Heart left ventricle (tissue), 16 donors: ENCODE results near the gene CCL17. TPM values are rescaled to one million over a fixed set of nuclear protein-coding genes. Genes with fewer than 3 reads are reported as not detected.

ENCODE experiments used
- ATAC-seq, 4 donors: fragments of 200-7000 bp; cut with Tn5 transposase; one replicate each; pipeline ENCODE4 v1.9.1; 2020 to 2022; ENCODE audit warnings: moderate library complexity in 4 of 4, mild to moderate bottlenecking in 3 of 4, moderate number of reproducible peaks in 1 of 4
- DNase-seq, 5 donors: peaks; one replicate each; pipeline ENCODE4 v3.0.0-alpha.2; 2020
- H3K27ac ChIP-seq, 12 donors: fragments of 200-600 bp; sonication (generic) in 4 of 12; one replicate each; pipeline versions ENCODE4 v1.5.0 to v1.8.0; 2016 to 2022; ENCODE audit warnings: mild to moderate bottlenecking in 2 of 12
- H3K27me3 ChIP-seq, 9 donors: fragments of 200-600 bp; sonication (generic) in 2 of 9; one replicate each; pipeline versions ENCODE4 v1.5.1 to v1.8.0; 2016 to 2022; ENCODE audit warnings: mild to moderate bottlenecking in 3 of 9
- H3K36me3 ChIP-seq, 9 donors: fragments of 200-600 bp; sonication (generic) in 2 of 9; one replicate each; pipeline versions ENCODE4 v1.5.0 to v1.8.0; 2018 to 2022; ENCODE audit warnings: mild to moderate bottlenecking in 2 of 9
- H3K4me1 ChIP-seq, 12 donors: fragments of 200-600 bp; sonication (generic) in 4 of 12; one replicate each; pipeline versions ENCODE4 v1.5.0 to v1.8.0; 2016 to 2022; ENCODE audit warnings: mild to moderate bottlenecking in 3 of 12
- H3K4me3 ChIP-seq, 12 donors: fragments of 200-600 bp; sonication (generic) in 4 of 12; one replicate each; pipeline versions ENCODE4 v1.5.0 to v1.8.0; 2017 to 2022; ENCODE audit warnings: mild to moderate bottlenecking in 9 of 12, moderate library complexity in 4 of 12
- H3K9me3 ChIP-seq, 12 donors: fragments of 200-600 bp; sonication (generic) in 4 of 12; one replicate each; pipeline versions ENCODE4 v1.5.0 to v1.8.0; 2016 to 2022; ENCODE audit warnings: mild to moderate bottlenecking in 1 of 12
- POLR2A ChIP-seq, 2 donors: fragments of 450-650 bp; IDR thresholded peaks; one replicate each; pipeline ENCODE4 v1.6.1; 2017; ENCODE audit warnings: antibody characterized with exemption in 2 of 2, mild to moderate bottlenecking in 2 of 2, moderate library complexity in 2 of 2
- WGBS, 4 donors: extraction: QIAGEN DNeasy Blood & Tissue Kit in 2 of 4; methylation state at CpG; one replicate each; pipeline versions ENCODE4 v1.1.5 to v1.1.7; 2013 to 2018; 5-methylcytosine and 5-hydroxymethylcytosine counted together
- intact Hi-C, 10 donors: fragments of 100-400 bp; cut with DNase I; formaldehyde crosslinking; loops; one replicate each; pipeline versions ENCODE4 v1.11.1 to v1.14.2; 2022
- polyA plus RNA-seq, 2 donors: library from polyadenylated mRNA; stranded (reverse); fragments of 200-250 nt; gene quantifications; one replicate each; pipeline ENCODE4 v1.2.3, GENCODE V29; 2013
- total RNA-seq, 9 donors: library from RNA; depleted of rRNA in 2 of 9; stranded (reverse); fragments of >200 nt in 2 of 9; fragmentation: NEBNext Ultra II Directional in 3 of 9; extraction: Animal tissue kit (Norgen Biotek cat#: 25700) in 3 of 9; gene quantifications; one replicate each; pipeline versions ENCODE4 v1.1.0 to v1.2.4, GENCODE V29; 2016 to 2023
- TF ChIP-seq, protein P1 (sequence below), 12 donors: fragments of 200-600 bp; sonication (generic) in 4 of 12; IDR thresholded peaks; one replicate each; pipeline versions ENCODE4 v1.5.0 to v1.8.0; 2018 to 2022; ENCODE audit warnings: antibody characterized with exemption in 12 of 12, mild to moderate bottlenecking in 5 of 12
- donor health status: ischemic (EF 13 %, LVEDD 7.1; RV severe dilation, severe dysfunction).
- donor health status: healthy with polysubstance abuse.
- donor health status: DM: no; HTN: yes; CAD: no.
- donor health status: DM: no; HTN: no; CAD: no.
- donor health status: ischemic (EF 25% LVEDD 6.9; RV normal size, moderate dysfunction).
- donor health status: ischemic (EF 25% LVEDD 5.7; RV mildly dilated, moderate dysfunction).
- donor health status: healthy.
- donor health status: DM: yes; HTN: yes; CAD: no.
- donor health status: ischemic (EF 35%, LVEDD 5.7; RV mildly dilated, moderate dysfunction).
- donor health status: nonischemic (EF 11% LVEDD 7.7; RV severe dilation, severe dysfunction).
- donor health status: DM: yes; HTN: yes; CAD: no.
- donor health status: PGD.
- donor health status: ischemic (EF 29% LVEDD 5.4; RV normal size, mild dysfunction).
- donor health status: nonischemic (EF 23%, LVEDD 6.1; RV moderate dilation, normal function).

The CCL17 gene
- total and polyA plus RNA-seq, 11 donors = 0.26 to 4.0 (median 1.0) TPM; not detected in 8

DNA sequence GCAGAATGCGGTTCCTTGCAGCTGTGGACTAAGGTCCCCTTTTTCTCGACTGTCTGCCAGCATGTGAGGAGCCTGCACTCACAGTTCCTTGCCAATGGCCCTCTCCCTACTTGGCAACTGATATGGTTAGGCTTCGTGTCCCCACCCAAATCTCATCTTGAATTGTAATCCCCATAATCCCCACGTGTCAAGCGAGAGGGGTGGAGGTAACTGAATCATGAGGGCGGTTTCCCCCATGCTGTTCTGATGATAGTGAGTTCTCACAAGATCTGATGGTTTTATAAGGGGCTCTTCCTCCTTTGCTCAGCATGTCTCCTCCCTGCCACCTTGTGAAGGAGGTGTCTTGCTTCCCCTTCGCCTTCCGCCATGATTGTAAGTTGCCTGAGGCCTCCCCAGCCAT, 22.7 kb downstream of the CCL17 start:
- ATAC-seq = no peak
- intact Hi-C loops = loop anchor here in 3 of 10 donors (5.0 to 10.0 kb wide), 2 partner anchors 90 to 343 kb away; no protein-coding TSS in a partner anchor
- 70 to 77% (median 74%) methylated on average over 8 of the region's 8 CpGs for WGBS, 4 donors
- peaks cover 0 to 22% (median 13%) of the 10 kb centered on the region in 12 donors for H3K4me1 ChIP-seq
- H3K27ac ChIP-seq = no peak overlapping the region
- TF ChIP-seq, protein P1, sequence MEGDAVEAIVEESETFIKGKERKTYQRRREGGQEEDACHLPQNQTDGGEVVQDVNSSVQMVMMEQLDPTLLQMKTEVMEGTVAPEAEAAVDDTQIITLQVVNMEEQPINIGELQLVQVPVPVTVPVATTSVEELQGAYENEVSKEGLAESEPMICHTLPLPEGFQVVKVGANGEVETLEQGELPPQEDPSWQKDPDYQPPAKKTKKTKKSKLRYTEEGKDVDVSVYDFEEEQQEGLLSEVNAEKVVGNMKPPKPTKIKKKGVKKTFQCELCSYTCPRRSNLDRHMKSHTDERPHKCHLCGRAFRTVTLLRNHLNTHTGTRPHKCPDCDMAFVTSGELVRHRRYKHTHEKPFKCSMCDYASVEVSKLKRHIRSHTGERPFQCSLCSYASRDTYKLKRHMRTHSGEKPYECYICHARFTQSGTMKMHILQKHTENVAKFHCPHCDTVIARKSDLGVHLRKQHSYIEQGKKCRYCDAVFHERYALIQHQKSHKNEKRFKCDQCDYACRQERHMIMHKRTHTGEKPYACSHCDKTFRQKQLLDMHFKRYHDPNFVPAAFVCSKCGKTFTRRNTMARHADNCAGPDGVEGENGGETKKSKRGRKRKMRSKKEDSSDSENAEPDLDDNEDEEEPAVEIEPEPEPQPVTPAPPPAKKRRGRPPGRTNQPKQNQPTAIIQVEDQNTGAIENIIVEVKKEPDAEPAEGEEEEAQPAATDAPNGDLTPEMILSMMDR (IDR thresholded peaks at IDR 0.05) = no peak
- TF ChIP-seq POLR2A (IDR thresholded peaks at IDR 0.05) = no peak
- peaks cover 0 to 57% (median 53%) of the 10 kb centered on the region in 9 donors for H3K36me3 ChIP-seq
- no peak overlapping the region for H3K4me3 ChIP-seq
- H3K27me3 ChIP-seq = no peaks in the 10 kb centered on the region
- no peaks in the 10 kb centered on the region for H3K9me3 ChIP-seq
- no peak for DNase-seq

DNA sequence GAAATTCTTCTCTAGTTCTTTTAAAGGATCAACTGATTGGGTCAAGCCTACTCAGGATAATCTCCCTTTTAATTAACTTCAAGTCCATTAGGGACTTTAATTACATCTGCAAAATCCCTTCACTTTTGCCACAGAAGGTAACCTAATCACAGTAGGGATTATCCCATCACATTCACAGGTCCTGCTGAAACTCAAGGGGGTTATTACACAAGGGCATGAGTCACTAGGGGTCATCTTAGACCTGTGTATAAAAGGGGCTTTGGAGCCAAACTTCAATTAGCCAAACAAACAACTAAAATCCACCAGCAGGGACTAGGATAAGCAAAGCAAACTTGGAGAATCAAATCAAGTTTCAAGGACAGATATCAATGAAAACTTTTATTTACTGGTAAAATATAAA, 23.3 kb downstream of the CCL17 start:
- H3K4me3 ChIP-seq = no peak overlapping the region
- no peak for TF ChIP-seq POLR2A (IDR thresholded peaks at IDR 0.05)
- TF ChIP-seq, protein P1 (IDR thresholded peaks at IDR 0.05) = no peak
- peaks cover 0 to 62% (median 58%) of the 10 kb centered on the region in 9 donors for H3K36me3 ChIP-seq
- no peak overlapping the region for H3K27ac ChIP-seq
- no peaks in the 10 kb centered on the region for H3K27me3 ChIP-seq
- intact Hi-C loops = loop anchor here in 3 of 10 donors (5.0 to 10.0 kb wide), 2 partner anchors 89 to 343 kb away; no protein-coding TSS in a partner anchor
- ATAC-seq (no peak), DNase-seq (no peak)
- no peaks in the 10 kb centered on the region for H3K9me3 ChIP-seq
- peaks cover 0 to 18% (median 10%) of the 10 kb centered on the region in 12 donors for H3K4me1 ChIP-seq

DNA sequence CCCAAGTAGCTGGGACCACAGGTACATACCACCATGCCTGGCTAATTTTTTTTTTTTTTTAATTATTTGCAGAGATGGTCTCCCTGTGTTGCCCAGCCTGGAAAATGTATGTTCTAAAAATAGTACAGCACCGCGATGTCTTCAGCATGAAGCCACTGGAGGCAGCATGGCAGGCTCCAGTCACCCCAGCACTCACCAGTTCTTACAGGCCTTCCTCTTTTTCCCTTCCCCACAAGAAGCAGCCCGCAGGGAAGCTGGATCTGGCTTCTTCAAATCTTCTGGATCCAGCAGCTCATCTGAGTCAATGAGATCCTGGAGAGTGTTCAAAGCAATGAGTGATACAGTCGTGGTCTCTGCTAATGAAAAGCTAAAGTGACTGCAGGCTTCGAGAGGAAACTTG, 26.4 kb downstream of the CCL17 start:
- intact Hi-C loops = no loop called here
- no peak overlapping the region for H3K4me3 ChIP-seq
- no peaks in the 10 kb centered on the region for H3K4me1 ChIP-seq
- peaks cover 0 to 94% (median 90%) of the 10 kb centered on the region in 9 donors for H3K36me3 ChIP-seq
- H3K27me3 ChIP-seq = no peaks in the 10 kb centered on the region
- H3K9me3 ChIP-seq = no peaks in the 10 kb centered on the region
- ATAC-seq (no peak), DNase-seq (no peak)
- TF ChIP-seq POLR2A (IDR thresholded peaks at IDR 0.05) = no peak
- TF ChIP-seq, protein P1 (IDR thresholded peaks at IDR 0.05) = no peak
- WGBS, 4 donors = 72 to 80% (median 75%) methylated on average over 5 of the region's 5 CpGs
- no peak overlapping the region for H3K27ac ChIP-seq

DNA sequence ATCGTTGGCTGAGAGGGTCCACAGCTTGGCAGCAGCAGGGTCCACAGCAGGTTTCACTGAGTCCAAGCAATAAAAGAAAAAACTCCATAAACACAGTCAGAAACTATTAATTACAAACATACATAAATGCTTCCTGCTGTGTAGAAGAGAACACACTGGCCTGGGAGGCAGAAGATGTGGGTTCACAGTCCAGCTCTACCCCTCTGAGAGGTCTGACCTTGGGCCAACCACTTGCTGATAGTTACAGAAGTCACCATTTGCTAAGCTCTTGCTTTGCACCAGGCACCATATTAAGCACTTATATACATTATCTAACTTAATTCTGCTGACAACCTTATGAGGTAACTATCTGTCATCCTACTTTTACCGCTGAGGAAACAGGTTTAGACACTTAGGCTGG, 27.9 kb downstream of the CCL17 start:
- Histone ChIP-seq H3K4me1 (no peaks in the 10 kb centered on the region), H3K4me3 (no peak overlapping the region), H3K27ac (no peak overlapping the region), H3K27me3 (no peaks in the 10 kb centered on the region), H3K9me3 (no peaks in the 10 kb centered on the region), H3K36me3 (peaks cover 0 to 100% (median 96%) of the 10 kb centered on the region in 9 donors)
- ATAC-seq = no peak
- DNase-seq = no peak
- WGBS, 4 donors = 92 to 100% (median 93%) methylated on average over 2 of the region's 2 CpGs
- TF ChIP-seq, protein P1 (IDR thresholded peaks at IDR 0.05) = no peak
- no peak for TF ChIP-seq POLR2A (IDR thresholded peaks at IDR 0.05)
- intact Hi-C loops = no loop called here
